H1 (cell line): Measurements from ENCODE around the gene GRID1. TPM values are rescaled to one million over a fixed set of nuclear protein-coding genes. Genes with fewer than 3 reads are reported as not detected.

ENCODE experiments used
- HDAC2 ChIP-seq, 2 experiments: fragments of 300-600 bp in 1 of 2; sonication (generic) in 1 of 2; IDR thresholded peaks; 2 replicates each; pipeline ENCODE4 v1.6.1; 2011 to 2012; ENCODE audit warnings: low read depth in 2 of 2, low read length in 2 of 2, mild to moderate bottlenecking in 2 of 2, moderate library complexity in 2 of 2, borderline replicate concordance in 1 of 2, inconsistent platforms in 1 of 2
- HDAC6 ChIP-seq: IDR thresholded peaks from one replicate; pipeline ENCODE4 v1.7.1; 2012; ENCODE audit warnings: low read depth, mild to moderate bottlenecking, inconsistent platforms, low read length, moderate library complexity
- JUND ChIP-seq: IDR thresholded peaks from 2 replicates; pipeline ENCODE4 v1.6.1; 2011; ENCODE audit warnings: mild to moderate bottlenecking, improper control_type of control experiment, low read length
- MAFK ChIP-seq: IDR thresholded peaks from 2 replicates; pipeline ENCODE4 v1.6.1; 2012; ENCODE audit warnings: low read depth, mild to moderate bottlenecking, improper control_type of control experiment, low read length
- RAD21 ChIP-seq, 2 experiments: IDR thresholded peaks in 1 of 2; conservative IDR thresholded peaks in 1 of 2; 2 replicates each; pipeline ENCODE4 v1.6.1; 2011; ENCODE audit warnings: low read depth in 2 of 2, low read length in 2 of 2, improper control_type of control experiment in 1 of 2, inconsistent platforms in 1 of 2, mild to moderate bottlenecking in 1 of 2, moderate library complexity in 1 of 2
- RBBP5 ChIP-seq: IDR thresholded peaks from 2 replicates; pipeline ENCODE4 v1.7.1; 2012; ENCODE audit warnings: low read depth, mild to moderate bottlenecking, inconsistent platforms, low read length, moderate library complexity, borderline replicate concordance
- TEAD4 ChIP-seq: IDR thresholded peaks from 2 replicates; pipeline ENCODE4 v1.6.1; 2012; ENCODE audit warnings: low read depth, low read length, inconsistent platforms, mixed read lengths
- polyA plus RNA-seq, 7 experiments: library from polyadenylated mRNA; depleted of rRNA in 3 of 7; stranded (reverse) in 5 of 7; unstranded in 2 of 7; fragments of >200 nt in 5 of 7; fragments of 200-250 nt in 2 of 7; gene quantifications; 1 replicate in 5 of 7; 2 replicates in 1 of 7; 4 replicates in 1 of 7; pipeline versions ENCODE4 v1.2.1 to v1.2.3, GENCODE V29; 2011 to 2013; ENCODE audit warnings: missing spikeins in 2 of 7, mixed read lengths in 2 of 7
- total RNA-seq: library from RNA; stranded (reverse); fragmentation: NEBNext Ultra II Directional; extraction: Animal tissue kit (Norgen Biotek cat#: 25700); gene quantifications from 2 replicates; pipeline ENCODE4 v1.2.1, GENCODE V29; 2021

GRID1 gene
- total and polyA plus RNA-seq, 2 of the 8 experiments (the other 6 are each of a cell fraction or from before 2014, with no cell fraction given), result 0.22 to 0.30 TPM

DNA sequence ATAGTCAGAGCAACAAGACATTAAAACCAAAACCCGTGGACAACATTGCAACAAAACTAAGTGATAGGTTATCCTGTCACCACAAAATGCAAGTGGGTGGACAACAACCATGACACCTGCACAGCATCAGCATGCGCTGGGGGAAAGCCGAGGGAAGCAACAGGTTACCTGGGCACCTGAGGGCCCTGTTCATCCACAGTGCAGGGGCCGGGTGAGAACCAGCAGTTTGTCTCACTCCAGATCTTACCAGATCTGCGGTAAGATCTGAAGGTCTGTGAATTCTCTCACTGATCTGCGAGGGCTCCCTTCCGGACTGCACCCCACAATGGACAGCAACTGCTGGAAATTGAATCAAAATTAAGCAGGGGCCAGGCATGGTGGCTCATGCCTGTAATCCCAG is 30.5 kb upstream of the GRID1 start (continued):
- TF ChIP-seq HDAC2 (IDR thresholded peaks at IDR 0.05; ENCODE audit: borderline replicate concordance in 1 of 2, low read depth in 2 of 2, low read length in 2 of 2), result no peak
- TF ChIP-seq HDAC6, result no peak
- no peak for TF ChIP-seq JUND
- no peak for TF ChIP-seq RAD21 (IDR thresholded peaks at IDR 0.05 in 1 of 2, conservative IDR thresholded peaks at IDR 0.05 in 1 of 2; ENCODE audit: low read depth in 2 of 2, low read length in 2 of 2)
- no peak for TF ChIP-seq RBBP5
- TF ChIP-seq MAFK, result no peak
- TF ChIP-seq TEAD4, result no peak
